ENCODE measurements around the gene FAM25G.

FAM25G gene

DNA sequence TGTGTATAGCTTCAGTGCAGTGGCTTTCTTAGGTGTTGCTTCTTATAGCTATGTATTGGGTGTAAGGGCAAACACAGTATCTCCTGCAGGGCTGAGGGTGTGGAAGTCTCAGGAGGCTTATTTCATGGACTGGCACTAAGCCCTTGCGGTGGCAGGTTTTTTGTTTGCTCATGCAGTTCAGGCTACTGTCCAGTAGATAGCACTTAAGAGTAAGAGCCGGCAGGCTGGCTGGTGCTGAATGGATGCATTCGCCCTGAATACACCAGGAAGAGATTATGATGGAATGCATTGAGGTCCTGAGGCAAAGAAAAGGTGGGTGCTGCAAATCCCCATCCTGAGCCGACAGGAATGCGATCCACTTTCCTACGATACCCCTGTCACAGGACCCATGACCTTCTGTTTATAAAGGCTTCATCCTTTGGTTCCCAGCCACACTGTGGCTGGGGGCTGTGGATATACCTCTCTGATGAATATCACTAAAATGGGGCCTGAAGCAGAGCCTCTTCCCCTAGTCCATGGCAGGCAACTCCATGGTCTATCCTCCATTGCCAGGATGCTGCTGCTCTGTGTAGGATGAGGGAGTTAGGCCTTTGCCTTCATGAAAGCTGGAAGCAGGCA lies 52.5 kb downstream of the FAM25G start:
- Histone ChIP-seq H3K9ac (ENCODE audit: low read depth, low read length) (no peak overlapping the region), H3K27me3 (ENCODE audit: insufficient read depth, low read length, poor library complexity) (peaks cover 6% of the 10 kb centered on the region), H3K4me3 (ENCODE audit: low read depth in 1 of 2, low read length in 2 of 2) (no peak overlapping the region), H3K36me3 (ENCODE audit: insufficient read depth, low read length) (no peaks in the 10 kb centered on the region), H3K9me3 (ENCODE audit: insufficient read depth, low read length, severe bottlenecking) (no peaks in the 10 kb centered on the region), H3K4me1 (ENCODE audit: insufficient read depth, low read length) (no peaks in the 10 kb centered on the region), H3K4me2 (ENCODE audit: insufficient read depth, low read length) (no peak overlapping the region), H3K27ac (ENCODE audit: low read length) (no peak overlapping the region), H3K79me2 (ENCODE audit: insufficient read depth, low read length) (no peaks in the 10 kb centered on the region), H4K20me1 (ENCODE audit: insufficient read depth, low read length) (no peaks in the 10 kb centered on the region), H2AFZ (ENCODE audit: low read depth, low read length) (no peak overlapping the region)
- no peak for ATAC-seq (ENCODE audit: insufficient read depth, low read depth)
- DNase-seq, result no peak
- TF ChIP-seq CTCF (IDR thresholded peaks at IDR 0.05; ENCODE audit: borderline replicate concordance, extremely low read depth, low read length, poor library complexity, severe bottlenecking) (no peak), EZH2 (IDR thresholded peaks at IDR 0.05; ENCODE audit: borderline replicate concordance, low read depth, low read length, severe bottlenecking) (no peak)
